ENCODE data around the gene GCK. TPM values are rescaled to one million over a fixed set of nuclear protein-coding genes. Genes with fewer than 3 reads are reported as not detected.
A peak's percentile ranks its signal among the peaks of the same experiment; 100 is the strongest.

The GCK gene
- total and polyA plus RNA-seq, 2 donors (not counting 3 experiments of a cell fraction or from before 2014, with no cell fraction given) = 0.17 to 0.51 TPM

DNA sequence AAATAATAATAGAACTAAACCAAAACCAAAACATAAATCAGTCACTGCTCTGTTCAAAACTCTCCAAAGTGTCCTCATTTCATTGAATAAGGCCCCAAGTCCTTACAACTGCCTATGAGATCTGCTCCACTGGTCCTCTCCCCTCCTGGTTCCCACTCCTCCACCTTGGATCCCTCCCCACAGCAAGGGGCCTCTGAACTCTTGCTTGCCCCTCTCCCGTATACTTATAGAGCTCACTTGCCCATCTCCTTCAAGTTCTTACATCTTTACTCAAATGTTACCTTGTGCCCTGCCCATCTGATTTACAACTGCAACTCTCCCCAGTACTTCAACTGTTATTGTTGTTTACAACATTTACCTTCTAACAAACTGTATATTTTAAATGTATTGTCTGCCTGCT is 66.7 kb downstream of the GCK start:
- no peaks in the 10 kb centered on the region for H3K27me3 ChIP-seq (ENCODE audit: control insufficient read depth in 2 of 2, insufficient read depth in 2 of 2, low read length in 2 of 2)
- FAIRE-seq = no peak
- peaks cover 14% of the 10 kb centered on the region for H3K4me1 ChIP-seq (ENCODE audit: control insufficient read depth, extremely low read depth, insufficient read depth, low read length)
- H3K9me3 ChIP-seq (replicated peaks; ENCODE audit: control insufficient read depth, insufficient read depth, low read length) = no peaks in the 10 kb centered on the region
- peak overlapping the region; percentile 12 to 84 (median 79) for H3K4me3 ChIP-seq (replicated peaks in 1 of 3; ENCODE audit: insufficient read depth in 1 of 3, low read depth in 1 of 3, low read length in 3 of 3)
- H3K9me1 ChIP-seq (replicated peaks; ENCODE audit: control insufficient read depth, extremely low read depth, insufficient read depth, low read length) = no peaks in the 10 kb centered on the region
- TF ChIP-seq, protein P1, sequence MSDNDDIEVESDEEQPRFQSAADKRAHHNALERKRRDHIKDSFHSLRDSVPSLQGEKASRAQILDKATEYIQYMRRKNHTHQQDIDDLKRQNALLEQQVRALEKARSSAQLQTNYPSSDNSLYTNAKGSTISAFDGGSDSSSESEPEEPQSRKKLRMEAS (IDR thresholded peaks at IDR 0.05; ENCODE audit: insufficient read depth, insufficient read length) = no peak
- no peak for TF ChIP-seq EZH2 (IDR thresholded peaks at IDR 0.05; ENCODE audit: borderline replicate concordance, low read depth, low read length, severe bottlenecking)
- no peak for TF ChIP-seq POLR2A (IDR thresholded peaks at IDR 0.05; ENCODE audit: low read depth, low read length)
- TF ChIP-seq, protein P2, sequence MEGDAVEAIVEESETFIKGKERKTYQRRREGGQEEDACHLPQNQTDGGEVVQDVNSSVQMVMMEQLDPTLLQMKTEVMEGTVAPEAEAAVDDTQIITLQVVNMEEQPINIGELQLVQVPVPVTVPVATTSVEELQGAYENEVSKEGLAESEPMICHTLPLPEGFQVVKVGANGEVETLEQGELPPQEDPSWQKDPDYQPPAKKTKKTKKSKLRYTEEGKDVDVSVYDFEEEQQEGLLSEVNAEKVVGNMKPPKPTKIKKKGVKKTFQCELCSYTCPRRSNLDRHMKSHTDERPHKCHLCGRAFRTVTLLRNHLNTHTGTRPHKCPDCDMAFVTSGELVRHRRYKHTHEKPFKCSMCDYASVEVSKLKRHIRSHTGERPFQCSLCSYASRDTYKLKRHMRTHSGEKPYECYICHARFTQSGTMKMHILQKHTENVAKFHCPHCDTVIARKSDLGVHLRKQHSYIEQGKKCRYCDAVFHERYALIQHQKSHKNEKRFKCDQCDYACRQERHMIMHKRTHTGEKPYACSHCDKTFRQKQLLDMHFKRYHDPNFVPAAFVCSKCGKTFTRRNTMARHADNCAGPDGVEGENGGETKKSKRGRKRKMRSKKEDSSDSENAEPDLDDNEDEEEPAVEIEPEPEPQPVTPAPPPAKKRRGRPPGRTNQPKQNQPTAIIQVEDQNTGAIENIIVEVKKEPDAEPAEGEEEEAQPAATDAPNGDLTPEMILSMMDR (IDR thresholded peaks at IDR 0.05; ENCODE audit: extremely low read depth in 1 of 2, insufficient read depth in 1 of 2, low read depth in 1 of 2, low read length in 2 of 2) = no peak
- TF ChIP-seq JUN (IDR thresholded peaks at IDR 0.05; ENCODE audit: borderline replicate concordance, insufficient read depth, insufficient read length, low read depth) = no peak
- TF ChIP-seq GATA2 (IDR thresholded peaks at IDR 0.05; ENCODE audit: insufficient read depth, insufficient read length, low read depth, low read length) = no peak
- TF ChIP-seq MYC (IDR thresholded peaks at IDR 0.05; ENCODE audit: low read depth, low read length) = no peak
- no peak for TF ChIP-seq POLR2AphosphoS5 (IDR thresholded peaks at IDR 0.05; ENCODE audit: insufficient read depth, low read depth, low read length)
- TF ChIP-seq FOS (IDR thresholded peaks at IDR 0.05; ENCODE audit: borderline replicate concordance, insufficient read depth, low read length) = no peak
- H2AFZ ChIP-seq (ENCODE audit: low read depth, low read length) = peak overlapping the region; percentile 9
- H4K20me1 ChIP-seq (replicated peaks; ENCODE audit: control insufficient read depth, extremely low read depth, insufficient read depth, low read length) = no peaks in the 10 kb centered on the region
- no peak for DNase-seq (ENCODE audit: low read depth, low spot score)
- H3K4me2 ChIP-seq (ENCODE audit: insufficient read depth, low read length) = peak overlapping the region; percentile 92
- ChIA-PET CTCF (interaction anchor here (1.0 to 2.1 kb wide), 8 partner anchors 8 to 92 kb away, joined by 3 to 30 read pairs (median 3); partner anchors contain the start of gene AEBP1), POLR2A (no interaction called here)
- peak overlapping the region; percentile 32 for H3K27ac ChIP-seq (ENCODE audit: insufficient read depth, low read depth, low read length)
- BruUV-seq (replicated peaks) = no TSS peak
- H3K36me3 ChIP-seq (ENCODE audit: control insufficient read depth in 2 of 2, extremely low read depth in 1 of 2, insufficient read depth in 2 of 2, low read length in 2 of 2) = peaks cover 0 to 10% of the 10 kb centered on the region in 2 experiments
- peak overlapping the region; percentile 57 for H3K9ac ChIP-seq (replicated peaks; ENCODE audit: extremely low read depth, insufficient read depth, low read length)
- peaks cover 25% of the 10 kb centered on the region for H3K79me2 ChIP-seq (ENCODE audit: control insufficient read depth, insufficient read depth, low read length)
- intact Hi-C loops (cut with micrococcal nuclease) (loop anchor here (2.0 kb wide), 3 partner anchors 18 to 74 kb away; partner anchors contain the start of gene AEBP1), dilution Hi-C loops (cut with MboI; ENCODE audit: extremely low pct_ligation_motif_present, low sequenced_read_pairs) (no loop called here)
